Parathyroid adenoma (tissue), 2 donors: ENCODE results near the gene CCL17.

Source experiments
- H2AFZ ChIP-seq: fragments of 300-600 bp; sonication (generic); one replicate; pipeline ENCODE4 v1.7.0; 2017; ENCODE audit warnings: antibody characterized with exemption, mild to moderate bottlenecking
- H3K27ac ChIP-seq: fragments of 300-600 bp; sonication (generic); one replicate; pipeline ENCODE4 v1.7.0; 2017
- H3K27me3 ChIP-seq: fragments of 300-600 bp; sonication (generic); one replicate; pipeline ENCODE4 v1.7.0; 2017; ENCODE audit warnings: low read length; ENCODE audit not compliant: control insufficient read depth, insufficient read depth
- H3K36me3 ChIP-seq: fragments of 300-600 bp; sonication (generic); one replicate; pipeline ENCODE4 v1.7.0; 2017; ENCODE audit warnings: low read length; ENCODE audit not compliant: control insufficient read depth, insufficient read depth
- H3K4me1 ChIP-seq: fragments of 300-600 bp; sonication (generic); one replicate; pipeline ENCODE4 v1.7.0; 2017; ENCODE audit warnings: control low read depth
- H3K4me2 ChIP-seq: fragments of 300-600 bp; sonication (generic); one replicate; pipeline ENCODE4 v1.7.0; 2017; ENCODE audit warnings: low read length
- H3K4me3 ChIP-seq: fragments of 300-600 bp; sonication (generic); one replicate; pipeline ENCODE4 v1.7.0; 2017; ENCODE audit warnings: low read depth, low read length
- H3K79me2 ChIP-seq: fragments of 300-600 bp; sonication (generic); one replicate; pipeline ENCODE4 v1.7.0; 2017; ENCODE audit warnings: control low read depth
- H3K9ac ChIP-seq: fragments of 300-600 bp; sonication (generic); one replicate; pipeline ENCODE4 v1.7.0; 2017; ENCODE audit warnings: mild to moderate bottlenecking
- H3K9me3 ChIP-seq: fragments of 300-600 bp; sonication (generic); one replicate; pipeline ENCODE4 v1.7.0; 2017; ENCODE audit warnings: low read length; ENCODE audit not compliant: control insufficient read depth
- CTCF ChIP-seq: fragments of 300-600 bp; sonication (generic); IDR thresholded peaks from one replicate; pipeline ENCODE4 v1.7.0; 2017; ENCODE audit warnings: antibody characterized with exemption, mild to moderate bottlenecking
- donor health status: primary hyperparathyroidism.

CCL17 gene

GRCh38 chr16:57403965-57404817 is at the start of gene CCL17:
TSS of gene CCL17 (plus strand) at chr16:57404767. CDS start at chr16:57413933, 9,166 bp downstream.
- H3K9ac ChIP-seq: no peak within 1 kb of the TSS
- H3K4me2 ChIP-seq: no peak within 1 kb of the TSS
- no peaks in the 10 kb centered on the region for H3K4me1 ChIP-seq
- H3K79me2 ChIP-seq: no peaks in the 10 kb centered on the region
- H3K27me3 ChIP-seq: no peaks in the 10 kb centered on the region
- H3K27ac ChIP-seq: no peak within 1 kb of the TSS
- H3K4me3 ChIP-seq: no peak within 1 kb of the TSS
- TF ChIP-seq CTCF: no peak
- H2AFZ ChIP-seq: no peak within 1 kb of the TSS
- H3K36me3 ChIP-seq: no peaks in the 10 kb centered on the region
- H3K9me3 ChIP-seq: no peaks in the 10 kb centered on the region

GRCh38 chr16:57355898-57356414 is 48.6 kb upstream of the CCL17 start:
- Histone ChIP-seq H3K27ac (no peak overlapping the region), H3K27me3 (no peaks in the 10 kb centered on the region), H3K9me3 (no peaks in the 10 kb centered on the region), H3K79me2 (no peaks in the 10 kb centered on the region), H3K4me3 (no peak overlapping the region), H3K4me2 (no peak overlapping the region), H2AFZ (no peak overlapping the region), H3K9ac (no peak overlapping the region), H3K4me1 (no peaks in the 10 kb centered on the region), H3K36me3 (no peaks in the 10 kb centered on the region)
- TF ChIP-seq CTCF: no peak

- no peaks in the 10 kb centered on the region for H3K27me3 ChIP-seq
- no peaks in the 10 kb centered on the region for H3K9me3 ChIP-seq
- no peak overlapping the region for H3K4me3 ChIP-seq
- H3K79me2 ChIP-seq: no peaks in the 10 kb centered on the region
- H3K27ac ChIP-seq: no peak overlapping the region
- H3K4me1 ChIP-seq: peaks cover 4% of the 10 kb centered on the region
- no peaks in the 10 kb centered on the region for H3K36me3 ChIP-seq
- no peak overlapping the region for H3K4me2 ChIP-seq
- no peak overlapping the region for H3K9ac ChIP-seq
- TF ChIP-seq CTCF: no peak
- H2AFZ ChIP-seq: no peak overlapping the region
Observed at GRCh38 chr16:57356547-57356946, 48.0 kb upstream of the CCL17 start.

- Histone ChIP-seq H3K27ac (no peak overlapping the region), H3K4me2 (no peak overlapping the region), H3K4me3 (no peak overlapping the region)
Observed at GRCh38 chr16:57357330-57358085, 47.1 kb upstream of the CCL17 start.

More at GRCh38 chr16:57357330-57358085, 47.1 kb upstream of the CCL17 start:
- Histone ChIP-seq H3K79me2 (no peaks in the 10 kb centered on the region), H3K36me3 (no peaks in the 10 kb centered on the region), H3K9ac (no peak overlapping the region), H3K9me3 (no peaks in the 10 kb centered on the region), H3K27me3 (no peaks in the 10 kb centered on the region), H3K4me1 (peaks cover 9% of the 10 kb centered on the region), H2AFZ (no peak overlapping the region)
- no peak for TF ChIP-seq CTCF
